ENCODE measurements around the gene NOC4L.

Gene NOC4L

GRCh38 chr12:132137483-132138125 lies 6.7 kb upstream of the NOC4L start:
- H3K4me3 ChIP-seq (ENCODE audit: low read length) = no peak overlapping the region
- no CpG with 5 or more reads among the region's 13 CpGs for WGBS (ENCODE audit: extremely low coverage, insufficient coverage, low lambda C conversion rate)

GRCh38 chr12:132138941-132139871 lies 5.1 kb upstream of the NOC4L start:
- no peak overlapping the region for H2BK15ac ChIP-seq (replicated peaks; ENCODE audit: low read depth)
- no peak overlapping the region for H3K4ac ChIP-seq (ENCODE audit: low read depth, low read length)
- H3K4me2 ChIP-seq (ENCODE audit: low read length) = no peak overlapping the region
- no peak overlapping the region for H3K56ac ChIP-seq (ENCODE audit: low read length)
- no peak overlapping the region for H3K27ac ChIP-seq (ENCODE audit: low read depth, low read length)
- no peak overlapping the region for H3K4me3 ChIP-seq (ENCODE audit: low read length)
- H3K27me3 ChIP-seq (ENCODE audit: insufficient read depth, low read length, poor library complexity) = no peaks in the 10 kb centered on the region
- peaks cover 13% of the 10 kb centered on the region for H3K79me2 ChIP-seq (ENCODE audit: control insufficient read depth, insufficient read depth, low read length)
- H3K36me3 ChIP-seq (ENCODE audit: control insufficient read depth, insufficient read depth, low read length) = peaks cover 6% of the 10 kb centered on the region
- H4K8ac ChIP-seq (ENCODE audit: low read depth, low read length) = no peak overlapping the region
- H3K79me1 ChIP-seq (ENCODE audit: low read length) = peaks cover 13% of the 10 kb centered on the region
- no CpG with 5 or more reads among the region's 34 CpGs for WGBS (ENCODE audit: extremely low coverage, insufficient coverage, low lambda C conversion rate)
- H4K5ac ChIP-seq (ENCODE audit: low read length) = no peak overlapping the region
- H2AK5ac ChIP-seq (ENCODE audit: low read length) = no peak overlapping the region
- H3K4me1 ChIP-seq (ENCODE audit: control insufficient read depth, low read depth, low read length) = no peaks in the 10 kb centered on the region
- no peak overlapping the region for H2BK120ac ChIP-seq (ENCODE audit: low read depth, low read length)
- no peak overlapping the region for H3K18ac ChIP-seq (ENCODE audit: low read length)
- H3K9ac ChIP-seq (ENCODE audit: low read length) = no peak overlapping the region
- no peak overlapping the region for H2BK5ac ChIP-seq (ENCODE audit: low read length)
- no peak overlapping the region for H3K23ac ChIP-seq (ENCODE audit: low read length)
- no peak for DNase-seq

More at GRCh38 chr12:132137483-132138125, 6.7 kb upstream of the NOC4L start:
- Histone ChIP-seq H2BK15ac (replicated peaks; ENCODE audit: low read depth) (no peak overlapping the region), H3K4ac (ENCODE audit: low read depth, low read length) (no peak overlapping the region), H3K18ac (ENCODE audit: low read length) (no peak overlapping the region), H2BK120ac (ENCODE audit: low read depth, low read length) (no peak overlapping the region), H3K4me1 (ENCODE audit: control insufficient read depth, low read depth, low read length) (no peaks in the 10 kb centered on the region), H3K9ac (ENCODE audit: low read length) (no peak overlapping the region), H4K5ac (ENCODE audit: low read length) (no peak overlapping the region), H3K27me3 (ENCODE audit: insufficient read depth, low read length, poor library complexity) (no peaks in the 10 kb centered on the region), H3K79me1 (ENCODE audit: low read length) (peaks cover 6% of the 10 kb centered on the region), H3K36me3 (ENCODE audit: control insufficient read depth, insufficient read depth, low read length) (peaks cover 6% of the 10 kb centered on the region), H3K79me2 (ENCODE audit: control insufficient read depth, insufficient read depth, low read length) (peaks cover 3% of the 10 kb centered on the region), H4K8ac (ENCODE audit: low read depth, low read length) (no peak overlapping the region), H3K23ac (ENCODE audit: low read length) (no peak overlapping the region), H2AK5ac (ENCODE audit: low read length) (no peak overlapping the region), H3K56ac (ENCODE audit: low read length) (no peak overlapping the region), H3K4me2 (ENCODE audit: low read length) (no peak overlapping the region), H3K27ac (ENCODE audit: low read depth, low read length) (no peak overlapping the region), H2BK5ac (ENCODE audit: low read length) (no peak overlapping the region)
- no peak for DNase-seq

- H2AK5ac ChIP-seq (ENCODE audit: low read length) = no peak overlapping the region
- H3K79me1 ChIP-seq (ENCODE audit: low read length) = peaks cover 16% of the 10 kb centered on the region
- no CpG with 5 or more reads among the region's 27 CpGs for WGBS (ENCODE audit: extremely low coverage, insufficient coverage, low lambda C conversion rate)
- H3K36me3 ChIP-seq (ENCODE audit: control insufficient read depth, insufficient read depth, low read length) = peaks cover 6% of the 10 kb centered on the region
- no peak overlapping the region for H3K23ac ChIP-seq (ENCODE audit: low read length)
- no peak overlapping the region for H4K5ac ChIP-seq (ENCODE audit: low read length)
- H4K8ac ChIP-seq (ENCODE audit: low read depth, low read length) = no peak overlapping the region
- H2BK5ac ChIP-seq (ENCODE audit: low read length) = no peak overlapping the region
- H3K4ac ChIP-seq (ENCODE audit: low read depth, low read length) = no peak overlapping the region
- no peak overlapping the region for H3K4me3 ChIP-seq (ENCODE audit: low read length)
- peaks cover 16% of the 10 kb centered on the region for H3K79me2 ChIP-seq (ENCODE audit: control insufficient read depth, insufficient read depth, low read length)
- no peak overlapping the region for H2BK15ac ChIP-seq (replicated peaks; ENCODE audit: low read depth)
- H3K4me1 ChIP-seq (ENCODE audit: control insufficient read depth, low read depth, low read length) = no peaks in the 10 kb centered on the region
- H3K9ac ChIP-seq (ENCODE audit: low read length) = no peak overlapping the region
- H3K18ac ChIP-seq (ENCODE audit: low read length) = no peak overlapping the region
- no peak for DNase-seq
- no peaks in the 10 kb centered on the region for H3K27me3 ChIP-seq (ENCODE audit: insufficient read depth, low read length, poor library complexity)
- H3K27ac ChIP-seq (ENCODE audit: low read depth, low read length) = no peak overlapping the region
- no peak overlapping the region for H3K4me2 ChIP-seq (ENCODE audit: low read length)
- H3K56ac ChIP-seq (ENCODE audit: low read length) = no peak overlapping the region
- H2BK120ac ChIP-seq (ENCODE audit: low read depth, low read length) = no peak overlapping the region
Observed at GRCh38 chr12:132139912-132140311, 4.3 kb upstream of the NOC4L start.

GRCh38 chr12:132140501-132140900 lies 3.8 kb upstream of the NOC4L start:
- Histone ChIP-seq H2BK120ac (ENCODE audit: low read depth, low read length) (no peak overlapping the region), H2BK15ac (replicated peaks; ENCODE audit: low read depth) (no peak overlapping the region), H2AK5ac (ENCODE audit: low read length) (no peak overlapping the region), H3K4me1 (ENCODE audit: control insufficient read depth, low read depth, low read length) (peaks cover 2% of the 10 kb centered on the region), H3K27ac (ENCODE audit: low read depth, low read length) (no peak overlapping the region), H3K23ac (ENCODE audit: low read length) (no peak overlapping the region), H3K4me3 (ENCODE audit: low read length) (no peak overlapping the region), H4K5ac (ENCODE audit: low read length) (no peak overlapping the region), H3K79me1 (ENCODE audit: low read length) (peaks cover 22% of the 10 kb centered on the region), H3K27me3 (ENCODE audit: insufficient read depth, low read length, poor library complexity) (no peaks in the 10 kb centered on the region), H3K4ac (ENCODE audit: low read depth, low read length) (no peak overlapping the region), H3K9ac (ENCODE audit: low read length) (no peak overlapping the region), H3K79me2 (ENCODE audit: control insufficient read depth, insufficient read depth, low read length) (peaks cover 22% of the 10 kb centered on the region), H2BK5ac (ENCODE audit: low read length) (no peak overlapping the region), H3K36me3 (ENCODE audit: control insufficient read depth, insufficient read depth, low read length) (peaks cover 6% of the 10 kb centered on the region), H3K18ac (ENCODE audit: low read length) (no peak overlapping the region), H3K4me2 (ENCODE audit: low read length) (no peak overlapping the region), H3K56ac (ENCODE audit: low read length) (no peak overlapping the region), H4K8ac (ENCODE audit: low read depth, low read length) (no peak overlapping the region)
- WGBS (ENCODE audit: extremely low coverage, insufficient coverage, low lambda C conversion rate) = no CpG with 5 or more reads among the region's 15 CpGs
- DNase-seq = no peak

- Histone ChIP-seq H2BK120ac (ENCODE audit: low read depth, low read length) (no peak overlapping the region), H3K9ac (ENCODE audit: low read length) (no peak overlapping the region), H3K18ac (ENCODE audit: low read length) (no peak overlapping the region), H3K36me3 (ENCODE audit: control insufficient read depth, insufficient read depth, low read length) (peaks cover 6% of the 10 kb centered on the region), H3K79me2 (ENCODE audit: control insufficient read depth, insufficient read depth, low read length) (peaks cover 24% of the 10 kb centered on the region), H3K4me2 (ENCODE audit: low read length) (no peak overlapping the region), H3K4me3 (ENCODE audit: low read length) (no peak overlapping the region), H3K4ac (ENCODE audit: low read depth, low read length) (no peak overlapping the region), H2BK5ac (ENCODE audit: low read length) (no peak overlapping the region), H2BK15ac (replicated peaks; ENCODE audit: low read depth) (no peak overlapping the region), H4K5ac (ENCODE audit: low read length) (no peak overlapping the region), H2AK5ac (ENCODE audit: low read length) (no peak overlapping the region), H3K4me1 (ENCODE audit: control insufficient read depth, low read depth, low read length) (peaks cover 2% of the 10 kb centered on the region), H3K23ac (ENCODE audit: low read length) (no peak overlapping the region), H4K8ac (ENCODE audit: low read depth, low read length) (no peak overlapping the region), H3K27ac (ENCODE audit: low read depth, low read length) (no peak overlapping the region), H3K56ac (ENCODE audit: low read length) (no peak overlapping the region), H3K79me1 (ENCODE audit: low read length) (peaks cover 23% of the 10 kb centered on the region), H3K27me3 (ENCODE audit: insufficient read depth, low read length, poor library complexity) (no peaks in the 10 kb centered on the region)
- DNase-seq = no peak
- WGBS (ENCODE audit: extremely low coverage, insufficient coverage, low lambda C conversion rate) = no CpG with 5 or more reads among the region's 38 CpGs
Observed at GRCh38 chr12:132140918-132141841, 3.1 kb upstream of the NOC4L start.
